Embryonic facial prominence (tissue), 1 donor: ENCODE results near the gene ZNF684.
"Not testable (repeated sequence)": the region's sequence is repeated elsewhere in the genome, so short reads cannot be mapped to it uniquely, and the experiment has no call there.

Source experiments
- DNase-seq: peaks from one replicate; pipeline ENCODE4 v3.0.0-alpha.2; 2016; ENCODE audit errors: extremely low spot score

The ZNF684 gene

GRCh38 chr1:40531381-40532061 lies at the start of gene ZNF684:
Gene ZNF684 (plus strand): TSS chr1:40531637. CDS start chr1:40533167, 1,530 bp downstream.
- DNase-seq: peak; percentile 91

- DNase-seq: no peak
Measured at GRCh38 chr1:40495315-40495903, 36.0 kb upstream of the ZNF684 start.

GRCh38 chr1:40502651-40503050 lies 28.8 kb upstream of the ZNF684 start:
- DNase-seq: not testable (repeated sequence)

- DNase-seq: no peak
Measured at GRCh38 chr1:40507973-40508372, 23.5 kb upstream of the ZNF684 start.

GRCh38 chr1:40508375-40509341 lies 22.8 kb upstream of the ZNF684 start, which contains the start of gene EXO5:
Gene EXO5 (plus strand): TSS chr1:40508767. CDS start chr1:40514545, 5,778 bp downstream.
- DNase-seq: peak; percentile 25

- DNase-seq: no peak
Measured at GRCh38 chr1:40519517-40519916, 11.9 kb upstream of the ZNF684 start.

GRCh38 chr1:40530735-40531380 lies 579 bp upstream of the ZNF684 start:
- no peak for DNase-seq

- DNase-seq: no peak
Measured at GRCh38 chr1:40532062-40532389, 589 bp downstream of the ZNF684 start.

- no peak for DNase-seq
Measured at GRCh38 chr1:40532844-40533424, 1.5 kb downstream of the ZNF684 start.

GRCh38 chr1:40534589-40534988 lies 3.2 kb downstream of the ZNF684 start:
- no peak for DNase-seq

GRCh38 chr1:40535732-40536131 lies 4.3 kb downstream of the ZNF684 start:
- no peak for DNase-seq

- DNase-seq: no peak
Measured at GRCh38 chr1:40539338-40539737, 7.9 kb downstream of the ZNF684 start.

GRCh38 chr1:40546957-40547356 lies 15.5 kb downstream of the ZNF684 start:
- DNase-seq: no peak

- DNase-seq: no peak
Measured at GRCh38 chr1:40553017-40553416, 21.6 kb downstream of the ZNF684 start.

GRCh38 chr1:40554807-40555206 lies 23.4 kb downstream of the ZNF684 start:
- not testable (repeated sequence) for DNase-seq

GRCh38 chr1:40556121-40556520 lies 24.7 kb downstream of the ZNF684 start:
- DNase-seq: no peak

GRCh38 chr1:40558241-40558640 lies 26.8 kb downstream of the ZNF684 start:
- DNase-seq: not testable (repeated sequence)

GRCh38 chr1:40562185-40562584 lies 30.7 kb downstream of the ZNF684 start:
- DNase-seq: no peak

GRCh38 chr1:40563266-40563665 lies 31.8 kb downstream of the ZNF684 start:
- DNase-seq: no peak

GRCh38 chr1:40564506-40564905 lies 33.1 kb downstream of the ZNF684 start:
- DNase-seq: no peak

- DNase-seq: no peak
Measured at GRCh38 chr1:40564913-40565312, 33.5 kb downstream of the ZNF684 start.

GRCh38 chr1:40567825-40568224 lies 36.4 kb downstream of the ZNF684 start:
- no peak for DNase-seq
